IMR-90 (cell line): Measurements from ENCODE around the gene HADHB.

Experiments
- BHLHE40 ChIP-seq: fragments of 150-350 bp; IDR thresholded peaks from 2 replicates; pipeline ENCODE4 v1.6.1; 2016; ENCODE audit warnings: mild to moderate bottlenecking, low read depth, low read length
- CEBPB ChIP-seq: IDR thresholded peaks from 2 replicates; pipeline ENCODE4 v1.6.1; 2012; ENCODE audit warnings: low read depth, low read length, improper control_type of control experiment
- CHD1 ChIP-seq: IDR thresholded peaks from 2 replicates; pipeline ENCODE4 v1.6.1; 2012; ENCODE audit warnings: low read depth, low read length, improper control_type of control experiment
- CTCF ChIP-seq: conservative IDR thresholded peaks from 2 replicates; pipeline ENCODE4 v1.5.1; 2012; ENCODE audit warnings: mild to moderate bottlenecking, low read depth, low read length, improper control_type of control experiment
- MAFK ChIP-seq: IDR thresholded peaks from 2 replicates; pipeline ENCODE4 v1.6.1; 2012; ENCODE audit warnings: low read depth, low read length, improper control_type of control experiment
- MAZ ChIP-seq: IDR thresholded peaks from 2 replicates; pipeline ENCODE4 v1.6.1; 2012; ENCODE audit warnings: low read depth, mild to moderate bottlenecking, low read length, improper control_type of control experiment, moderate library complexity, borderline replicate concordance
- POLR2A ChIP-seq: IDR thresholded peaks from 2 replicates; pipeline ENCODE4 v1.6.1; 2012; ENCODE audit warnings: mild to moderate bottlenecking, low read depth, low read length
- RAD21 ChIP-seq: IDR thresholded peaks from 2 replicates; pipeline ENCODE4 v1.6.1; 2012; ENCODE audit warnings: low read length, improper control_type of control experiment
- RCOR1 ChIP-seq: IDR thresholded peaks from 2 replicates; pipeline ENCODE4 v1.6.1; 2012; ENCODE audit warnings: mild to moderate bottlenecking, low read length, improper control_type of control experiment; ENCODE audit not compliant: insufficient replicate concordance
- RFX5 ChIP-seq: IDR thresholded peaks from 2 replicates; pipeline ENCODE4 v1.8.0; 2012; ENCODE audit warnings: low read depth, mild to moderate bottlenecking, low read length, moderate library complexity
- SMC3 ChIP-seq: fragments of 150-350 bp; IDR thresholded peaks from 2 replicates; pipeline ENCODE4 v1.6.1; 2016; ENCODE audit warnings: low read depth, mild to moderate bottlenecking, antibody characterized with exemption, low read length, moderate library complexity
- USF2 ChIP-seq: fragments of 150-350 bp; IDR thresholded peaks from 2 replicates; pipeline ENCODE4 v1.6.1; 2017; ENCODE audit warnings: mild to moderate bottlenecking, antibody characterized with exemption, low read length, low read depth

- TF ChIP-seq CTCF (no peak), CHD1 (no peak), POLR2A (no peak), RAD21 (no peak), CEBPB (no peak), BHLHE40 (no peak), MAFK (no peak), USF2 (no peak), RFX5 (no peak), SMC3 (no peak), RCOR1 (no peak), MAZ (no peak)
Observed at GRCh38 chr2:26305540-26305939, 60.8 kb downstream of the HADHB start.
